CD4-positive, CD25-positive, alpha-beta regulatory T cell (primary cell): ENCODE results near the gene MAML2. TPM values are rescaled to one million over a fixed set of nuclear protein-coding genes. Genes with fewer than 3 reads are reported as not detected.

Experiments used
- ATAC-seq, 2 donors: fragments of 150-1000 bp; cut with Tn5 transposase; one replicate each; pipeline ENCODE4 v1.10.0; 2021; ENCODE audit warnings: low read depth in 2 of 2, moderate number of reproducible peaks in 2 of 2, moderate library complexity in 1 of 2
- DNase-seq, 3 donors: peaks; one replicate each; pipeline versions ENCODE4 v3.0.0 to v3.0.0-alpha.2; 2012 to 2022; ENCODE audit warnings: mixed read lengths in 1 of 3
- H3K27ac ChIP-seq: one replicate; pipeline ENCODE4 v1.7.0; 2013; ENCODE audit warnings: mild to moderate bottlenecking, low read length; ENCODE audit not compliant: insufficient read depth, poor library complexity, severe bottlenecking
- H3K27me3 ChIP-seq: one replicate; pipeline ENCODE4 v1.7.0; 2013; ENCODE audit warnings: low read length; ENCODE audit not compliant: control insufficient read depth, insufficient read depth
- H3K36me3 ChIP-seq: one replicate; pipeline ENCODE4 v1.7.0; 2013; ENCODE audit warnings: mild to moderate bottlenecking, low read length, moderate library complexity; ENCODE audit not compliant: control insufficient read depth, insufficient read depth
- H3K4me1 ChIP-seq: 2 replicates; pipeline ENCODE4 v1.7.0; 2013; ENCODE audit warnings: mild to moderate bottlenecking, low read length; ENCODE audit not compliant: insufficient read depth, control insufficient read depth, poor library complexity, severe bottlenecking
- H3K4me3 ChIP-seq: one replicate; pipeline ENCODE4 v1.7.0; 2013; ENCODE audit warnings: low read depth, mild to moderate bottlenecking, low read length, moderate library complexity
- H3K9me3 ChIP-seq, 2 experiments: 1 replicate in 1 of 2; 2 replicates in 1 of 2; pipeline ENCODE4 v1.7.0; 2013; ENCODE audit warnings: low read length in 2 of 2, mild to moderate bottlenecking in 1 of 2, moderate library complexity in 1 of 2; ENCODE audit not compliant: control insufficient read depth in 2 of 2
- H3K27ac Mint-ChIP-seq, 3 donors: one replicate each; pipeline ENCODE4 v1.8.0; 2020 to 2022; ENCODE audit warnings: mild to moderate bottlenecking in 3 of 3, mixed read lengths in 3 of 3, moderate library complexity in 2 of 3
- H3K27me3 Mint-ChIP-seq: one replicate; pipeline ENCODE4 v1.8.0; 2022; ENCODE audit warnings: mild to moderate bottlenecking, mixed read lengths
- H3K36me3 Mint-ChIP-seq: one replicate; pipeline ENCODE4 v1.8.0; 2020; ENCODE audit warnings: mixed read lengths
- H3K4me1 Mint-ChIP-seq, 4 donors: one replicate each; pipeline ENCODE4 v1.8.0; 2020 to 2022; ENCODE audit warnings: mixed read lengths in 4 of 4, mild to moderate bottlenecking in 1 of 4
- H3K4me3 Mint-ChIP-seq, 4 donors: one replicate each; pipeline ENCODE4 v1.8.0; 2020 to 2022; ENCODE audit warnings: mild to moderate bottlenecking in 4 of 4, mixed read lengths in 4 of 4, moderate library complexity in 3 of 4
- H3K9me3 Mint-ChIP-seq, 7 donors: one replicate each; pipeline ENCODE4 v1.8.0; 2020 to 2022; ENCODE audit warnings: mixed read lengths in 7 of 7, mild to moderate bottlenecking in 3 of 7, moderate library complexity in 2 of 7
- polyA plus RNA-seq, 4 donors: library from polyadenylated mRNA; unstranded; fragments of 300-500 nt; fragmentation: Illumina TruSeq; gene quantifications; one replicate each; pipeline ENCODE4 v1.2.3, GENCODE V29; 2021
- total RNA-seq: library from RNA; stranded (reverse); gene quantifications from one replicate; pipeline ENCODE4 v1.2.3, GENCODE V29; 2022

MAML2 gene
- total and polyA plus RNA-seq, 5 donors from 2014 or later: 4.1 to 35.6 (median 9.3) TPM

GRCh38 chr11:96033095-96033494 is 309.9 kb downstream of the MAML2 start:
- ATAC-seq: no peak

GRCh38 chr11:96028746-96029145 is 314.2 kb downstream of the MAML2 start:
- Mint-ChIP-seq H3K9me3 (peaks cover 0 to 2% (median 0%) of the 10 kb centered on the region in 7 donors), H3K27ac (peak overlapping the region in 1 of 3 donors; percentile 15), H3K4me3 (no peak overlapping the region), H3K36me3 (peaks cover 15% of the 10 kb centered on the region), H3K4me1 (peaks cover 4 to 62% (median 30%) of the 10 kb centered on the region in 4 donors), H3K27me3 (no peaks in the 10 kb centered on the region)
- Histone ChIP-seq H3K27ac (no peak overlapping the region), H3K9me3 (no peaks in the 10 kb centered on the region), H3K4me3 (no peak overlapping the region), H3K27me3 (no peaks in the 10 kb centered on the region), H3K36me3 (no peaks in the 10 kb centered on the region), H3K4me1 (peaks cover 5% of the 10 kb centered on the region)
- no peak for ATAC-seq
- no peak for DNase-seq

More at GRCh38 chr11:96033095-96033494, 309.9 kb downstream of the MAML2 start:
- H3K4me1 ChIP-seq: no peaks in the 10 kb centered on the region
- H3K27ac ChIP-seq: no peak overlapping the region
- Mint-ChIP-seq H3K27me3 (no peaks in the 10 kb centered on the region), H3K27ac (no peak overlapping the region), H3K9me3 (no peaks in the 10 kb centered on the region), H3K4me1 (peaks cover 0 to 52% (median 25%) of the 10 kb centered on the region in 4 donors), H3K4me3 (no peak overlapping the region), H3K36me3 (peaks cover 21% of the 10 kb centered on the region)
- no peaks in the 10 kb centered on the region for H3K36me3 ChIP-seq
- H3K4me3 ChIP-seq: no peak overlapping the region
- no peaks in the 10 kb centered on the region for H3K27me3 ChIP-seq
- DNase-seq: no peak
- no peaks in the 10 kb centered on the region for H3K9me3 ChIP-seq

- no peak overlapping the region for H3K4me3 ChIP-seq
- DNase-seq (no peak), ATAC-seq (no peak)
- H3K27ac ChIP-seq: no peak overlapping the region
- Mint-ChIP-seq H3K4me3 (no peak overlapping the region), H3K36me3 (peaks cover 14% of the 10 kb centered on the region), H3K27me3 (no peaks in the 10 kb centered on the region), H3K9me3 (peaks cover 0 to 2% (median 0%) of the 10 kb centered on the region in 7 donors), H3K27ac (peak overlapping the region in 2 of 3 donors; percentile 49 to 59), H3K4me1 (peaks cover 8 to 68% (median 36%) of the 10 kb centered on the region in 4 donors)
- no peaks in the 10 kb centered on the region for H3K36me3 ChIP-seq
- no peaks in the 10 kb centered on the region for H3K27me3 ChIP-seq
- peaks cover 5% of the 10 kb centered on the region for H3K4me1 ChIP-seq
- no peaks in the 10 kb centered on the region for H3K9me3 ChIP-seq
Measured at GRCh38 chr11:96027021-96027420, 316.0 kb downstream of the MAML2 start.

GRCh38 chr11:96026310-96026709 is 316.7 kb downstream of the MAML2 start:
- H3K27ac ChIP-seq: no peak overlapping the region
- no peaks in the 10 kb centered on the region for H3K27me3 ChIP-seq
- H3K27me3 Mint-ChIP-seq: no peaks in the 10 kb centered on the region
- ATAC-seq (peak; percentile 52 to 59), DNase-seq (no peak)
- H3K36me3 ChIP-seq: no peaks in the 10 kb centered on the region
- peaks cover 0 to 2% (median 0%) of the 10 kb centered on the region in 7 donors for H3K9me3 Mint-ChIP-seq
- H3K4me1 Mint-ChIP-seq: peaks cover 8 to 69% (median 36%) of the 10 kb centered on the region in 4 donors
- H3K36me3 Mint-ChIP-seq: peaks cover 14% of the 10 kb centered on the region
- H3K4me3 Mint-ChIP-seq: no peak overlapping the region
- H3K4me1 ChIP-seq: peaks cover 5% of the 10 kb centered on the region
- H3K27ac Mint-ChIP-seq: peak overlapping the region in 2 of 3 donors; percentile 18 to 48
- H3K4me3 ChIP-seq: no peak overlapping the region
- H3K9me3 ChIP-seq: no peaks in the 10 kb centered on the region

DNA sequence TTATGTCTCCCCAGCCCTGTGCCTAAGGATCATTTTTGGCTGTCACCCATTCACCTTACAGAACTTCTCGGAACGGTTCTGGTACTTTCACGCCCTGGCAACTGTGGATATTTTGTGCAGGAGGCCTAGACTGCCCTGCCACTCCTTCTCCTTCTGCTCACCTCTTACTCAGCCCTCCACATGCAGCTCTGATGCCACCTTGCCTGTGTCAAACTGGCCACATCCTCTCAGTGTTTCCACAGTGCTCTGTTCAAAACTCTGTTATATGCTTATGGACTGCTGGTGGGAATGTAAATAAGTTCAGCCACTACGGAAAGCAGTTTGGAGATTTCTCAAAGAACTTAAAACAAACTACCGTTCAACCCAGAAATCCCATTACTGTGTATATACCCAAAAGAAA is 318.3 kb downstream of the MAML2 start:
- H3K9me3 ChIP-seq: no peaks in the 10 kb centered on the region
- DNase-seq (no peak), ATAC-seq (peak; percentile 56 to 58)
- no peaks in the 10 kb centered on the region for H3K27me3 ChIP-seq
- Mint-ChIP-seq H3K4me3 (no peak overlapping the region), H3K4me1 (peaks cover 8 to 74% (median 42%) of the 10 kb centered on the region in 4 donors), H3K36me3 (peaks cover 14% of the 10 kb centered on the region), H3K9me3 (peaks cover 0 to 2% (median 0%) of the 10 kb centered on the region in 7 donors), H3K27me3 (no peaks in the 10 kb centered on the region), H3K27ac (peak overlapping the region in 2 of 3 donors; percentile 65 to 94)
- no peaks in the 10 kb centered on the region for H3K36me3 ChIP-seq
- H3K27ac ChIP-seq: no peak overlapping the region
- no peak overlapping the region for H3K4me3 ChIP-seq
- H3K4me1 ChIP-seq: peaks cover 5% of the 10 kb centered on the region

- Mint-ChIP-seq H3K36me3 (peaks cover 11% of the 10 kb centered on the region), H3K4me3 (no peak overlapping the region), H3K4me1 (peaks cover 8 to 64% (median 42%) of the 10 kb centered on the region in 4 donors), H3K9me3 (peaks cover 0 to 2% (median 0%) of the 10 kb centered on the region in 7 donors), H3K27ac (peak overlapping the region; percentile 16 to 98 (median 83)), H3K27me3 (no peaks in the 10 kb centered on the region)
- ATAC-seq (no peak), DNase-seq (no peak)
- H3K4me3 ChIP-seq: no peak overlapping the region
- no peaks in the 10 kb centered on the region for H3K9me3 ChIP-seq
- no peak overlapping the region for H3K27ac ChIP-seq
- no peaks in the 10 kb centered on the region for H3K27me3 ChIP-seq
- peaks cover 5% of the 10 kb centered on the region for H3K4me1 ChIP-seq
- no peaks in the 10 kb centered on the region for H3K36me3 ChIP-seq
Measured at GRCh38 chr11:96023275-96023674, 319.7 kb downstream of the MAML2 start.

DNA sequence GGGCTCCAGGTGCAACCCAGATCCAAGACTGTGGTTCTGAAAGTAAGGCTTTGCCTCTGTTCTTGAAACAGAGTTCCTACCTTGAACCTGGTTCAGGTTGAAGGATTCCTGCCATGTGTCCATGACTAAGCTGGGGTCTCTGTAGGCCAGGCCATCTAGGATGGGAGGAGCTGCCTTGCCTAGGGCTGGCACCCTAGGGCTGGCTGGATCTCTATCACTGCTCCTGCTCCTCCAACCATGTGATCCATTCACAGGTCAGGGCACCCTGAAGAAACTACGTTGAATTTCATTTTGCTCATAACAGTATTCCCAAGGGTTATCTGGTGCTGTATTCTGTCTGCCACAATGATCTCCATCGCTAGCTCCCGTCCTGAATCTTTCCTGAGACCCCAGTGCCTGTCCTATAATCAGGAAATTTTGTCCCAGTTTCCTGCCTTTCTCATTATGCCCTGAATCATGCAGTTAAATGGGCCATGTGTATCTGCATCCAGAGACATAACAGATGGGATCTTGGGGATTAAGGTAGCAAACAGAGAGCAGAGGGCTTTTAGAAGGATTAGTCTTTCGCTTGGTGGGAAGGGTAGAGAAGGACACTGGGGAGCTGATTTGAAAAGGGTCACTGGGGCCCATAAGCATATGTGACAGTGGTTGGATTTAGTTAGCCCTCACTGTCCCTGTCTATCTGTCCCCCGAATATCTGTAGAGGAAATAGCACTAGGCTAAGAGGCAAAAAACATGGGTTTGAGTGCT is 320.9 kb downstream of the MAML2 start:
- no peaks in the 10 kb centered on the region for H3K36me3 ChIP-seq
- peaks cover 5% of the 10 kb centered on the region for H3K4me1 ChIP-seq
- no peak overlapping the region for H3K4me3 ChIP-seq
- H3K9me3 Mint-ChIP-seq: no peaks in the 10 kb centered on the region
- peaks cover 9 to 54% (median 37%) of the 10 kb centered on the region in 4 donors for H3K4me1 Mint-ChIP-seq
- no peaks in the 10 kb centered on the region for H3K9me3 ChIP-seq
- H3K27ac ChIP-seq: no peak overlapping the region
- H3K27ac Mint-ChIP-seq: peak overlapping the region; percentile 74 to 98 (median 83)
- no peak for DNase-seq
- peaks cover 7% of the 10 kb centered on the region for H3K36me3 Mint-ChIP-seq
- H3K4me3 Mint-ChIP-seq: no peak overlapping the region
- H3K27me3 Mint-ChIP-seq: no peaks in the 10 kb centered on the region
- ATAC-seq: no peak
- no peaks in the 10 kb centered on the region for H3K27me3 ChIP-seq
